Esophagus mucosa (tissue), 1 donor: ENCODE data around the gene RPUSD4. TPM values are rescaled to one million over a fixed set of nuclear protein-coding genes. Genes with fewer than 3 reads are reported as not detected.

Experiments
- ATAC-seq: fragments of 200-7000 bp; cut with Tn5 transposase; one replicate; pipeline ENCODE4 v1.9.1; 2020
- total RNA-seq: library from RNA; stranded (reverse); gene quantifications from one replicate; pipeline ENCODE4 v1.2.4, GENCODE V29; 2023
- donor health status: DM: yes; HTN: yes; CAD: no.

RPUSD4 gene
- total RNA-seq, 1 donor from 2014 or later = 18.3 TPM

GRCh38 chr11:126210871-126211235, 597 bp downstream of the RPUSD4 start:
- ATAC-seq = no peak

- ATAC-seq = no peak
Observed at GRCh38 chr11:126207896-126208295, 3.6 kb downstream of the RPUSD4 start.

- no peak for ATAC-seq
Observed at GRCh38 chr11:126205359-126205758, 6.1 kb downstream of the RPUSD4 start.

GRCh38 chr11:126202646-126203359, 8.6 kb downstream of the RPUSD4 start:
- no peak for ATAC-seq

- no peak for ATAC-seq
Observed at GRCh38 chr11:126198648-126199047, 12.8 kb downstream of the RPUSD4 start.

- no peak for ATAC-seq
Observed at GRCh38 chr11:126197277-126197939, 14.0 kb downstream of the RPUSD4 start.

GRCh38 chr11:126195119-126195518, 16.3 kb downstream of the RPUSD4 start:
- no peak for ATAC-seq

GRCh38 chr11:126194121-126194543, 17.3 kb downstream of the RPUSD4 start:
- ATAC-seq = peak; percentile 65

- no peak for ATAC-seq
Observed at GRCh38 chr11:126193038-126193478, 18.4 kb downstream of the RPUSD4 start.

GRCh38 chr11:126192361-126192760, 19.1 kb downstream of the RPUSD4 start:
- no peak for ATAC-seq

GRCh38 chr11:126191379-126192073, 19.9 kb downstream of the RPUSD4 start:
- no peak for ATAC-seq

GRCh38 chr11:126190792-126191191, 20.7 kb downstream of the RPUSD4 start:
- ATAC-seq = no peak

GRCh38 chr11:126189109-126189929, 22.1 kb downstream of the RPUSD4 start:
- no peak for ATAC-seq

GRCh38 chr11:126188332-126189108, 22.9 kb downstream of the RPUSD4 start:
- no peak for ATAC-seq

GRCh38 chr11:126186708-126187529, 24.5 kb downstream of the RPUSD4 start:
- ATAC-seq = no peak

- ATAC-seq = no peak
Observed at GRCh38 chr11:126186025-126186698, 25.3 kb downstream of the RPUSD4 start.

GRCh38 chr11:126185259-126186024, 26.0 kb downstream of the RPUSD4 start:
- no peak for ATAC-seq

- ATAC-seq = no peak
Observed at GRCh38 chr11:126182787-126183445, 28.5 kb downstream of the RPUSD4 start.
